Keratinocyte (primary cell): ENCODE results near the gene PGPEP1.

Experiments
- CTCF ChIP-seq, 3 experiments: IDR thresholded peaks in 1 of 3; conservative IDR thresholded peaks in 1 of 3; optimal IDR thresholded peaks in 1 of 3; 2 replicates in 2 of 3; 3 replicates in 1 of 3; pipeline versions ENCODE3 to v1.5.1; 2011; ENCODE audit warnings: low read length in 3 of 3, mild to moderate bottlenecking in 3 of 3, moderate library complexity in 2 of 3, control low read depth in 1 of 3, inconsistent platforms in 1 of 3; ENCODE audit not compliant: insufficient read depth in 2 of 3; ENCODE audit errors: extremely low read depth in 1 of 3
- EZH2 ChIP-seq: IDR thresholded peaks from one replicate; pipeline ENCODE4 v1.6.1; 2012; ENCODE audit warnings: inconsistent platforms, mild to moderate bottlenecking, low read length, moderate library complexity

GRCh38 chr19:18328340-18329034 lies 11.9 kb upstream of the PGPEP1 start:
- peak; percentile 71 to 97 (median 81) for TF ChIP-seq CTCF (optimal IDR thresholded peaks at IDR 0.05 in 1 of 3, IDR thresholded peaks at IDR 0.05 in 1 of 3, conservative IDR thresholded peaks at IDR 0.05 in 1 of 3; ENCODE audit: extremely low read depth in 1 of 3, insufficient read depth in 2 of 3, low read length in 3 of 3)
- TF ChIP-seq EZH2 = no peak
